OCI-LY3 (cell line): Measurements from ENCODE around the gene TTC24.

Source experiments
- CTCF ChIP-seq: fragments of 200-600, 300-600 bp; sonication (generic); IDR thresholded peaks from 2 replicates; pipeline ENCODE4 v1.5.1; 2014; ENCODE audit warnings: antibody characterized with exemption, low read length, low read depth
- EZH2phosphoT487 ChIP-seq: fragments of 200-600 bp; shearing (Covaris generic); IDR thresholded peaks from 2 replicates; pipeline ENCODE4 v1.6.1; 2018; ENCODE audit warnings: antibody characterized with exemption, mixed run types, low read depth

- TF ChIP-seq CTCF (no peak), EZH2phosphoT487 (no peak)
These were observed 19.4 kb downstream of the TTC24 start for GRCh38 chr1:156598731-156599432.
